ENCODE measurements around the gene ARHGEF35. TPM values are rescaled to one million over a fixed set of nuclear protein-coding genes. Genes with fewer than 3 reads are reported as not detected.

ARHGEF35 gene
- total and polyA plus RNA-seq, 10 donors, result 1.4 to 6.8 (median 4.3) TPM

GRCh38 chr7:144137501-144137900, 58.1 kb downstream of the ARHGEF35 start:
- Histone ChIP-seq H3K36me3 (no peaks in the 10 kb centered on the region), H3K27ac (no peak overlapping the region), H3K4me1 (no peaks in the 10 kb centered on the region), H3K4me3 (no peak overlapping the region), H3K27me3 (replicated peaks in 1 of 7) (no peaks in the 10 kb centered on the region), H3K9me3 (no peaks in the 10 kb centered on the region)
- WGBS, 5 donors, result 67 to 86% (median 75%) methylated on average over 1 of the region's 1 CpG
- TF ChIP-seq POLR2A (IDR thresholded peaks at IDR 0.05) (no peak), POLR2AphosphoS5 (IDR thresholded peaks at IDR 0.05) (no peak), CTCF (IDR thresholded peaks at IDR 0.05 in 8 of 11, conservative IDR thresholded peaks at IDR 0.05 in 3 of 11) (no peak)
- intact Hi-C loops (cut with DNase I; ENCODE audit: low total_unique reads), result no loop called here
- DNase-seq, result no peak

Other genes with a start within 250 kb of the ARHGEF35 start
- gene OR2F1, start 241.0 kb downstream of the ARHGEF35 start, total RNA-seq, result not detected
- not detected for gene OR2F1, start 241.0 kb downstream of the ARHGEF35 start, polyA plus RNA-seq
- gene OR6B1, start 195.5 kb downstream of the ARHGEF35 start, total RNA-seq, result not detected
- gene OR6B1, start 195.5 kb downstream of the ARHGEF35 start, polyA plus RNA-seq, result not detected
- gene OR2A5, start 146.9 kb downstream of the ARHGEF35 start, total RNA-seq, result not detected
- not detected for gene OR2A5, start 146.9 kb downstream of the ARHGEF35 start, polyA plus RNA-seq
- gene OR2A25, start 126.0 kb downstream of the ARHGEF35 start, total RNA-seq, result not detected
- not detected for gene OR2A25, start 126.0 kb downstream of the ARHGEF35 start, polyA plus RNA-seq
- not detected for gene OR2A12, start 109.6 kb downstream of the ARHGEF35 start, total RNA-seq
- gene OR2A12, start 109.6 kb downstream of the ARHGEF35 start, polyA plus RNA-seq, result not detected
- gene OR2A2, start 86.2 kb downstream of the ARHGEF35 start, total RNA-seq, result not detected
- gene OR2A2, start 86.2 kb downstream of the ARHGEF35 start, polyA plus RNA-seq, result not detected
- gene OR2A14, start 72.7 kb downstream of the ARHGEF35 start, total RNA-seq, result not detected
- gene OR2A14, start 72.7 kb downstream of the ARHGEF35 start, polyA plus RNA-seq, result not detected
- gene CTAGE4, start 12.4 kb downstream of the ARHGEF35 start, total RNA-seq, result 1 to 10 TPM in 6 of 7 donors, not detected in 1; 1.4 to 5.9 (median 2.0) TPM
- gene CTAGE4, start 12.4 kb downstream of the ARHGEF35 start, polyA plus RNA-seq, result 1 to 10 TPM in 1 of 3 donors, under 1 TPM in 2; 0.17 to 1.2 (median 0.64) TPM
- gene OR2A42, start 43.8 kb upstream of the ARHGEF35 start, total RNA-seq, result under 1 TPM in 3 of 7 donors, not detected in 4; 0.20 to 0.46 (median 0.32) TPM
- gene OR2A42, start 43.8 kb upstream of the ARHGEF35 start, polyA plus RNA-seq, result under 1 TPM; 0.06 to 0.15 (median 0.06) TPM
- 1 to 10 TPM; 2.2 to 8.8 (median 5.0) TPM for gene OR2A7, start 69.0 kb upstream of the ARHGEF35 start, total RNA-seq
- gene OR2A7, start 69.0 kb upstream of the ARHGEF35 start, polyA plus RNA-seq, result under 1 TPM; 0.09 to 0.35 (median 0.12) TPM
- 1 to 10 TPM in 5 of 7 donors, under 1 TPM in 2; 0.66 to 2.7 (median 1.5) TPM for gene CTAGE8, start 73.5 kb upstream of the ARHGEF35 start, total RNA-seq
- under 1 TPM in 2 of 3 donors, not detected in 1; 0.46 to 0.61 TPM for gene CTAGE8, start 73.5 kb upstream of the ARHGEF35 start, polyA plus RNA-seq
- gene OR2A1, start 116.6 kb upstream of the ARHGEF35 start, total RNA-seq, result under 1 TPM in 6 of 7 donors, not detected in 1; 0.29 to 0.60 (median 0.50) TPM
- under 1 TPM; 0.03 to 0.16 (median 0.04) TPM for gene OR2A1, start 116.6 kb upstream of the ARHGEF35 start, polyA plus RNA-seq
- 10 to 100 TPM in 4 of 7 donors, 1 to 10 TPM in 3; 5.3 to 11.3 (median 10.3) TPM for gene ARHGEF5, start 159.6 kb upstream of the ARHGEF35 start, total RNA-seq
- 1 to 10 TPM; 1.2 to 2.3 (median 1.5) TPM for gene ARHGEF5, start 159.6 kb upstream of the ARHGEF35 start, polyA plus RNA-seq
- gene NOBOX, start 207.9 kb upstream of the ARHGEF35 start, total RNA-seq, result not detected
- not detected for gene NOBOX, start 207.9 kb upstream of the ARHGEF35 start, polyA plus RNA-seq

All from spleen (tissue), 11 donors.